Measurements from ENCODE around the gene IDE. TPM values are rescaled to one million over a fixed set of nuclear protein-coding genes. Genes with fewer than 3 reads are reported as not detected.

Gene IDE
- total RNA-seq, result 40.5 and 42.9 TPM in 2 replicates

GRCh38 chr10:92573798-92574547 is at the start of gene IDE:
Gene IDE (minus strand): TSS chr10:92574093. CDS start chr10:92574019, 74 bp downstream.

GRCh38 chr10:92592761-92593618 is 19.1 kb upstream of the IDE start, which contains the start of gene KIF11:
Gene KIF11 (plus strand): TSS chr10:92593130. CDS start chr10:92593376, 246 bp downstream.

Other genes with a start within 250 kb of the IDE start
- 1.3 and 47.4 TPM in 2 replicates for gene KIF11, start 19.0 kb upstream of the IDE start, total RNA-seq
- gene HHEX, start 115.9 kb upstream of the IDE start, total RNA-seq, result 7.9 and 9.7 TPM in 2 replicates